GM12891 (cell line): ENCODE measurements around the gene FAM221A. TPM values are rescaled to one million over a fixed set of nuclear protein-coding genes. Genes with fewer than 3 reads are reported as not detected.
A peak's percentile ranks its signal among the peaks of the same experiment; 100 is the strongest.

Source experiments
- DNase-seq: peaks from one replicate; pipeline ENCODE4 v3.0.0; 2011; ENCODE audit warnings: low spot score; ENCODE audit not compliant: insufficient read length
- FAIRE-seq: peaks from 2 replicates; lab custom pipeline; 2011; peaks lifted over from hg19 to GRCh38; lab: Jason Lieb, UNC
- PAX5 ChIP-seq: IDR thresholded peaks from 2 replicates; pipeline ENCODE4 v1.6.1; 2011; ENCODE audit warnings: low read length, moderate library complexity, mild to moderate bottlenecking; ENCODE audit not compliant: insufficient read depth, severe bottlenecking
- POLR2A ChIP-seq: IDR thresholded peaks from 2 replicates; pipeline ENCODE4 v1.6.1; 2011; ENCODE audit warnings: low read depth, low read length, control low read depth
- POLR2AphosphoS5 ChIP-seq: IDR thresholded peaks from 2 replicates; pipeline ENCODE4 v1.6.1; 2011; ENCODE audit warnings: low read depth, low read length, control low read depth
- POU2F2 ChIP-seq: IDR thresholded peaks from 2 replicates; pipeline ENCODE4 v1.6.1; 2011; ENCODE audit warnings: low read depth, mild to moderate bottlenecking, control low read depth, low read length, moderate library complexity
- SPI1 ChIP-seq: IDR thresholded peaks from 2 replicates; pipeline ENCODE4 v1.6.1; 2011; ENCODE audit warnings: low read depth, low read length, control low read depth
- TAF1 ChIP-seq: IDR thresholded peaks from 2 replicates; pipeline ENCODE4 v1.6.1; 2011; ENCODE audit warnings: low read depth, low read length, control low read depth
- polyA plus RNA-seq: library from polyadenylated mRNA; unstranded; fragments of >200 nt; gene quantifications from one replicate; pipeline ENCODE4 v1.2.1, GENCODE V29; 2012; ENCODE audit warnings: low read depth, missing spikeins, inconsistent platforms; ENCODE audit not compliant: missing spikeins

FAM221A gene, protein sequence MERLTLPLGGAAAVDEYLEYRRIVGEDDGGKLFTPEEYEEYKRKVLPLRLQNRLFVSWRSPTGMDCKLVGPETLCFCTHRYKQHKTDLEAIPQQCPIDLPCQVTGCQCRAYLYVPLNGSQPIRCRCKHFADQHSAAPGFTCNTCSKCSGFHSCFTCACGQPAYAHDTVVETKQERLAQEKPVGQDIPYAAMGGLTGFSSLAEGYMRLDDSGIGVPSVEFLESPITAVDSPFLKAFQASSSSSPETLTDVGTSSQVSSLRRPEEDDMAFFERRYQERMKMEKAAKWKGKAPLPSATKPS
- polyA plus RNA-seq = 4.0 TPM

GRCh38 chr7:23679898-23680413, at the start of gene FAM221A:
FAM221A (plus strand) TSS chr7:23680199; CDS start chr7:23680219, 20 bp downstream.
- peak; percentile 65 for DNase-seq
- peak; percentile 95 for FAIRE-seq
- TF ChIP-seq TAF1 = no peak
- no peak for TF ChIP-seq SPI1
- no peak for TF ChIP-seq PAX5
- TF ChIP-seq POU2F2 = no peak
- no peak for TF ChIP-seq POLR2AphosphoS5
- no peak for TF ChIP-seq POLR2A

DNA sequence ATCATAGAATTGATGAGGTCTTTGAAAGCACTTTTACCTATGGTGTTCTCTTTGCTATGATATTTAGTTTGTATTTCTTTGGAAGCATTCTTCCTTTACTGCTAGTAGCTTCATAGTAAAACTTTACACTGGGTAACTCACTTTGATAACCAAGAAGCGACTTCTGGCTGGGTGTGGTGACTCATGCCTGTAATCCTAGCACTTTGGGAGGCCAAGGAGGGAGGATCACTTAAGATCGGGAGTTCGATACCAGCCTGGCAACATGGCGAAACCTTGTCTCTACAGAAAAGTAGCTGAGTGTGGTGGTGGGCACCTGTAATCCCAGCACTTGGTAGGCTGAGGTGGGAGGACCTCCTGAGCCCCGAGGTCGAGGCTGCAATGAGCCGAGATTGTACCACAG, 46.6 kb upstream of the FAM221A start:
- TF ChIP-seq PAX5 = no peak
- TF ChIP-seq POLR2A = no peak
- TF ChIP-seq POU2F2 = no peak
- TF ChIP-seq TAF1 = no peak
- no peak for TF ChIP-seq POLR2AphosphoS5
- no peak for TF ChIP-seq SPI1
- FAIRE-seq (no peak), DNase-seq (no peak)

DNA sequence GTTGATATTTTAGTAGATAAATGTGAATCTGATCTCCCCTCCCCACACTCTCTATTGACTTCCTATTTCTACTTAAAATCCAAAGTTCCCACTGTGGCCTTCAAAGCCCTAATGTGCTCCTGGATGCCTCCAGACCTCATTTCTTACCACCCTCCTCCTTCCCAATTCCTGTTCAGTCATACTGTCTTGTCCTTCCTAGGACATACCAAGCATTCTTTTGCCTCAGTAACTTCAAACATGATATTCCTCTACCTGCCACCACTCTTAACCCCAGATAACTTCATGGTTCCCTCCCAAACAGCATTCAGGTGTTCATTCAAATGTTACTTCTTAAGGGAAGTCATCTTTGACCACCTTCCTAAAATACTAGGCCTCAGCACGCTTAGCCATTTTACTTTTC, 34.2 kb upstream of the FAM221A start:
- no peak for TF ChIP-seq POLR2A
- TF ChIP-seq PAX5 = no peak
- no peak for TF ChIP-seq SPI1
- no peak for TF ChIP-seq POU2F2
- no peak for TF ChIP-seq TAF1
- no peak for TF ChIP-seq POLR2AphosphoS5
- DNase-seq (no peak), FAIRE-seq (peak; percentile 23)

DNA sequence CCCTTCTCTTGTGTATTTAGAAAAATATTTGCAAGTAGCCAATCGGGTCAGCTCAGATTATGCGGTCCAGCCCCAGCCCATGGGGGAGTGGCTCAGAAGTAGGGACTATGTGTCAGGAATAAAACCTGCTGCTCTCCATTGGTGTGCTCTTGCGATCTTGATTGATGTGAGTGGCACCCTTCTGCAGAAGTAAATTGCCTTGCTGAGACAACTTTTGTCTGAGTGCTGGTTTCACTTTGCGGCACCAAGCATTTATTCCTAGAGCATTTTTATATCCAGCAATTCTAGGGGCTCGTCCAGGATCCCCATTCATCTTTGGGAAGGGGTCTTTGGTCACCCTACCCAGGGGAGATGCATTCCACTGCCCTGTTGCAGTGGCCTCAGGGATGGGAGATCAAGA, 26.1 kb upstream of the FAM221A start:
- TF ChIP-seq POLR2A (no peak), TAF1 (no peak), PAX5 (no peak), SPI1 (no peak), POLR2AphosphoS5 (no peak), POU2F2 (no peak)
- no peak for FAIRE-seq

GRCh38 chr7:23654508-23654907, 25.5 kb upstream of the FAM221A start:
- TF ChIP-seq TAF1 (no peak), POLR2A (no peak), POU2F2 (no peak), POLR2AphosphoS5 (no peak), PAX5 (no peak), SPI1 (no peak)
- DNase-seq (no peak), FAIRE-seq (no peak)

More for the DNA sequence above, 26.1 kb upstream of the FAM221A start:
- no peak for DNase-seq

DNA sequence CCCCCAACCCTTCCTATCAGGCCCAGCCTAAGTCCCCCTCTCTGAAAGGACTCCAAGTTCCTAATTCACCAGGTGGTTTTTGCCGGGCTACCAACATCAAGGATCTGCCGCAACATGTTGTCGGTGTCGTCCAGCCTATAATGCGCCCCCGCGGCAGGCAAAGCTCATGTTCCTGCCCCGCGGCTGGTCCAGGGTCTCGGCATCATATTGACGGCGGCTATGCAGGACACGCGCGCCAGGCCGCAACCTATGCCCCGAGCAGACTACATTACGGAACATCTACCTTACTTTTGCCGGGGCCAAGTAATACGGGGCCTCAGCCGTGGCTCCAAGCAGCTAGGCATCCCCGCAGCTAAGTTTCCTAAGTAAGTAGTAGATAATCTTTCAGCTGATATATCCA, 24.6 kb upstream of the FAM221A start:
- no peak for FAIRE-seq
- TF ChIP-seq PAX5 = no peak
- no peak for TF ChIP-seq POLR2A
- no peak for TF ChIP-seq POU2F2
- no peak for TF ChIP-seq TAF1
- TF ChIP-seq POLR2AphosphoS5 = no peak
- no peak for TF ChIP-seq SPI1
- DNase-seq = no peak

GRCh38 chr7:23658831-23659427, 21.1 kb upstream of the FAM221A start:
- DNase-seq (no peak), FAIRE-seq (no peak)
- no peak for TF ChIP-seq POLR2A
- TF ChIP-seq PAX5 = no peak
- no peak for TF ChIP-seq POU2F2
- no peak for TF ChIP-seq TAF1
- no peak for TF ChIP-seq SPI1

GRCh38 chr7:23661385-23661784, 18.6 kb upstream of the FAM221A start:
- FAIRE-seq = no peak
- no peak for DNase-seq
- TF ChIP-seq TAF1 (no peak), PAX5 (no peak), POLR2AphosphoS5 (no peak), SPI1 (no peak), POLR2A (no peak), POU2F2 (no peak)
